ENCODE measurements around the gene NFIB.

NFIB gene

DNA sequence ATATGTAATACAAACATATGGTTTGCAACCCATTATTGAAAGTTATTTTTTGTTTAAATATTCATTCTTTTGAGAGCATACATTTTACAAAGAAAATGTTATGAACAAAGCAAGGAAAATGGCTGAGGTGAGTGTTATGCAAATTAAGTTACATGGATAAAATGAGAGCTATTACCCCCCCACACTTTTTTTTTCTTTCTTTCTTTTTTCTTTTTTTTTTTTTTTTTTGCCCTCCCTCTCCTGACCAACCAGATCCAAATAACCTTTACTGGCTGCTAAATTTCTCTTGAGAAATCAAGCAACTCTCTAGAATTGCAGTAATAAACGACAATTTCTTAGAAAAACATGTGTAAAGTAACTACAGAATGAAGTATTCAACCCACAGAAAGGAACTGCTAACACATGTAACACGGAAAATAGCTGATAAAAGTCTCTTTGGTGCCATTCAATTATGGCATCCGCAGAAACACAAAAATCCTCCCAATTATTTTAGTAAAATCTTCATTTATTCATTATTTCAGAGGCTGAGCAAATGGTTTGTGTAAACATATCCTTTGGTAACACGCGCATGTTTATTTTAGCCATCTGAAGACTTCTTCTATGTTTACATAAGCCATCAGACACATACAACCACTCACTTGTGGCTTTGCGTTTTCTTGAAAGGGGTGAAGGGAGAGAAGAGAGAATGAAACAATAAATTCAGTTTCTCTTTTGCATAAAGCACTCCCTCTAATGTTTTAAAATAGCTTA is 216.1 kb downstream of the NFIB start:
- no peak for DNase-seq (ENCODE audit: low spot score)
- TF ChIP-seq, protein P1, sequence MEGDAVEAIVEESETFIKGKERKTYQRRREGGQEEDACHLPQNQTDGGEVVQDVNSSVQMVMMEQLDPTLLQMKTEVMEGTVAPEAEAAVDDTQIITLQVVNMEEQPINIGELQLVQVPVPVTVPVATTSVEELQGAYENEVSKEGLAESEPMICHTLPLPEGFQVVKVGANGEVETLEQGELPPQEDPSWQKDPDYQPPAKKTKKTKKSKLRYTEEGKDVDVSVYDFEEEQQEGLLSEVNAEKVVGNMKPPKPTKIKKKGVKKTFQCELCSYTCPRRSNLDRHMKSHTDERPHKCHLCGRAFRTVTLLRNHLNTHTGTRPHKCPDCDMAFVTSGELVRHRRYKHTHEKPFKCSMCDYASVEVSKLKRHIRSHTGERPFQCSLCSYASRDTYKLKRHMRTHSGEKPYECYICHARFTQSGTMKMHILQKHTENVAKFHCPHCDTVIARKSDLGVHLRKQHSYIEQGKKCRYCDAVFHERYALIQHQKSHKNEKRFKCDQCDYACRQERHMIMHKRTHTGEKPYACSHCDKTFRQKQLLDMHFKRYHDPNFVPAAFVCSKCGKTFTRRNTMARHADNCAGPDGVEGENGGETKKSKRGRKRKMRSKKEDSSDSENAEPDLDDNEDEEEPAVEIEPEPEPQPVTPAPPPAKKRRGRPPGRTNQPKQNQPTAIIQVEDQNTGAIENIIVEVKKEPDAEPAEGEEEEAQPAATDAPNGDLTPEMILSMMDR (IDR thresholded peaks at IDR 0.05; ENCODE audit: borderline replicate concordance, control extremely low read depth, extremely low read depth, insufficient read depth, missing control alignments) = no peak
- in situ Hi-C loops (cut with MboI; ENCODE audit: low sequenced_read_pairs, unreplicated experiment) = no loop called here

DNA sequence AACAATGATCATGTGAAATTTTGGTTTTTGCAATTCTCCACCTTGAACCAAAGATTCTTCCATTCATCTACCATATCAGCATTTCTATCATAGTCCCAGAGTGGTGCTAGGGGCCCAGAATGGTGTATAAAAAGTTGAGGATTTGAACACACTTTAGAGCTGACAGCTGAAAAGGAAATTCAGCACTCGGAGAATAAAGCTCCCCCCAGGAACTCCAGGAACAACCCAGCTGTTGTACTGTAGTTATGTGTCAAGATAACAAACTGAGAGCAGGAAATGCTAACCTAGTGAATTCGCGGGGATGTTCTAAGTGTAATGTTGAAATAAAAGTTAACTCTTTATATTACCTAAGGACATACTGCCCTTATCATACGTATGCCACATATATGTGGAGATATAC is 216.7 kb downstream of the NFIB start:
- DNase-seq (ENCODE audit: low spot score) = no peak
- TF ChIP-seq, protein P1 (IDR thresholded peaks at IDR 0.05; ENCODE audit: borderline replicate concordance, control extremely low read depth, extremely low read depth, insufficient read depth, missing control alignments) = no peak
- in situ Hi-C loops (cut with MboI; ENCODE audit: low sequenced_read_pairs, unreplicated experiment) = no loop called here

DNA sequence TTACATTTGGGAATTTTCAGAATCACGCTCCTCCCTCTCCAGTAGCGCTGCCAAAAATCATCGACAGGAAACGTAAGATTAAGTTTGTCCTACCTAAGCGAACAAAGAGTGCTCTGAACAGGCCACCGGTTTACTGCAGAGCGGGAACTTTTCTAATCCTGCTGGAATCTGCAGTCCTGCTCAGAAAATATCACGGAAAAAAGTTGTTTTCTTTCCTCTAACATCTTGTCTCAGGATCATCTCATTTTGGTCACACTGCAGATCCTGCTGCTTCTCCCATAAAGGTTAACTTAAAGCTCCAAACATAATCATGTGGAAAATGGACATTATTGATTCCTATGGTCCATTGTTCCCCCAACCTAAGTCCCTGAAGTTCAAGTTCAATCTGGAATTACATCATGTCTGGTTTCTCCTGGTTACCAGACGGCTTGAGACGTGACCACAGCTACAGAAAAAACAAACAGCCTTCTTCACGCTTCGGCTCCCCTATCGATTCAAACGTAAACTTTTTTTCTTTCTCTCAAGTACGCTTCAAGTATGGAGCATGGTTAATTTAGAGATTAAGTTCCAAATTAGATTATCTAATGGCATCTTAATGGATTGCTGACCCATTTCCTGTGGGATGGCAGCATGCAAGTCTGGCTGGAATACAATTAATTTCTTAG is 217.6 kb downstream of the NFIB start:
- DNase-seq (ENCODE audit: low spot score) = no peak
- TF ChIP-seq, protein P1 (IDR thresholded peaks at IDR 0.05; ENCODE audit: borderline replicate concordance, control extremely low read depth, extremely low read depth, insufficient read depth, missing control alignments) = no peak
- in situ Hi-C loops (cut with MboI; ENCODE audit: low sequenced_read_pairs, unreplicated experiment) = no loop called here

DNA sequence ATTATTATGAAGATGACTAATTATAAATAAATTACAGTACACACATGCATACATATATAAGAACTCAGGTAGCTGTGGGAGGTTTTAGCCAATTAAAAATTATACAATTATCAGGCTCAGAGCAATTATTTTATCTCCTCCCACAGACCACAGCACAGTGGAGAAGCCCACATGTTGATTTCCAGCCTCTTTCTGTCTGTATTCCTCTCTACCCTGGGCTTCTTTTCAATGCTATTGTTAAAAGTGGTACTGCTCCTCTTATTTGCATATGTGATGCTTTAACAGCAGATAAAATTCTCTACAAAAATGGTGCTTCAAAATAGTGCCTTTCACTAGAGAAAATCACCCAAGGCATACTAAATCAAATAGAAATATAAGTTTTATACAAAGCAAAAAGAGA is 218.7 kb downstream of the NFIB start:
- DNase-seq (ENCODE audit: low spot score) = no peak
- in situ Hi-C loops (cut with MboI; ENCODE audit: low sequenced_read_pairs, unreplicated experiment) = no loop called here
- TF ChIP-seq, protein P1 (IDR thresholded peaks at IDR 0.05; ENCODE audit: borderline replicate concordance, control extremely low read depth, extremely low read depth, insufficient read depth, missing control alignments) = no peak

DNA sequence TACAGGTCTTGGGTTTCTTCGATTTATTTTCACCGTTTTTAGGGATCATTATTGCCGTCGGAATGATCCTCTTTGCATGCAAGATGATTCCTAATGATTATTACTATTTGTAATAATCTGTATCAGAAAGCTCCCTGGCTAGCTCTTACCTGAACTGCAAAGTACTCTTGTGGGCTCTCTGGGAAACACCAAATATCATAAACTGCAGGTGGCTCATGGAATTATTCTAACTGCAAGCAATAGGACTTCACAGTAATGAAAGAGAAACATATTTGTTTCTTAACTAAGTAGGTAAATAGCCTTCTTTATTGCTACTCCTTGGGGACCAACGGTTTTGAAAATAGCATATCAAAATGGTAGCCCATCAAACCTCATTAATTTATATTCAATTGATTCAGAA is 219.4 kb downstream of the NFIB start:
- in situ Hi-C loops (cut with MboI; ENCODE audit: low sequenced_read_pairs, unreplicated experiment) = no loop called here
- TF ChIP-seq, protein P1 (IDR thresholded peaks at IDR 0.05; ENCODE audit: borderline replicate concordance, control extremely low read depth, extremely low read depth, insufficient read depth, missing control alignments) = no peak
- no peak for DNase-seq (ENCODE audit: low spot score)

DNA sequence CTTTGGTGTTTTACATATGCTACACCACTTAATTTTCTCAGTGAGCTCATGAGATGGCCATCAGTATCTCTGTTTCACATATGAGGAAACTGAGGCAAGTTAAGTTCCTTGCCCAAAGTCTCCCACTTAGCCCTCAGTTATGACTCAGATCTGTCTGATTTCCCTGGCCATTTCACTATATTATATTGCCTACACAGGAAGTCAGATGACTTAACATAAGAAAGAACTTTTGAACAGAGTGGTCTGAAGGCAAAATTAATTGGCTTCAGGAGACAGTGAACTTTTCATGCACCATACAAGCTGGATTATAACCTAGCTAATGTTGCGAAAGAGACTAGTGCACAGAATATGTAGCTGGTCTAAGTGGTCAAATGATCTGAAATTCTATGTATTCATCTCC is 221.6 kb downstream of the NFIB start:
- in situ Hi-C loops (cut with MboI; ENCODE audit: low sequenced_read_pairs, unreplicated experiment) = no loop called here
- TF ChIP-seq, protein P1 (IDR thresholded peaks at IDR 0.05; ENCODE audit: borderline replicate concordance, control extremely low read depth, extremely low read depth, insufficient read depth, missing control alignments) = no peak
- DNase-seq (ENCODE audit: low spot score) = no peak
